HG03442 (cell line): ENCODE results near the gene LSM14A.
A peak's percentile ranks its signal among the peaks of the same experiment; 100 is the strongest.
"Not testable (repeated sequence)": the region's sequence is repeated elsewhere in the genome, so short reads cannot be mapped to it uniquely, and the experiment has no call there.

Source experiments
- ATAC-seq: cut with Tn5 transposase; IDR thresholded peaks from one replicate; pipeline ENCODE4 v1.9.1; 2021; ENCODE audit warnings: mild to moderate bottlenecking, moderate library complexity; ENCODE audit not compliant: unreplicated experiment

LSM14A gene

DNA sequence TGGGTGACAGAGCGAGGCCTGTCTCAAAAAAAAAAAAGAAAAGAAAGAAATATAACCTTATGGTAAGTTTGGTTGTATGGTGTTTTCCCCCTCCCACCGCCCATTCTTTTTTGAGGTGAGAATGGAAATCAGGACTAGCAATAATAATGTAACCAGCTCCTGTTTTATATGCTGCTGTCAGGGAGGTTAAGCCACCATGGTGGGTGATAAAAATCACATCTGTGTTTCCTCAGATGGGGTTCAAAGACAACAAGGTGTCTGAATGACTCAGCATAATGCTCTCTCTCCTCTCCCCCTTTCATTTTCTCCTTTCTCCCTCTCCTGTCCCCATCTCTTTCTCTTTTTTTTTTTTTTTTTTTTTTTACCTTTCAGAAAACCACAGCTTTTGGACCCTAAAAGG is 53.7 kb downstream of the LSM14A start:
- no peak for ATAC-seq

DNA sequence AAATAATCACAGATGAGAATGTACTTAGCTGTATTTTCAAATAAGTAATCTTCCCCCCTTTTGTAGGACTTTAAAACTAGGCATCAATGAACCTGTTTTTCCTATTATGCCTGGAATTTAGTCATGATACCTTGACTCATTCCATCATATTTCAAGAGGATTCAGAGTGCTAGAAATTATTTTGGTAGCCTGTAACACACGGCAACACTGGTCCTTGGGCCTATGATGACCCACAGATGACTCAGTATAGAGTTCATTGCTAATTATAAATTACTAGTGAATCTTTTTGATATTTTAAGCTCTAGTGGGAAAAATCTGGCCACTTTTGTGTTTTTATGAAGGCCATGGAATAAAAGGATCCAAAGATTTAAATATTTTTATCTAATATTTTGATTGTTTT is 56.0 kb downstream of the LSM14A start:
- no peak for ATAC-seq

- ATAC-seq, result no peak
Observed at GRCh38 chr19:34228762-34229161, 56.5 kb downstream of the LSM14A start.

DNA sequence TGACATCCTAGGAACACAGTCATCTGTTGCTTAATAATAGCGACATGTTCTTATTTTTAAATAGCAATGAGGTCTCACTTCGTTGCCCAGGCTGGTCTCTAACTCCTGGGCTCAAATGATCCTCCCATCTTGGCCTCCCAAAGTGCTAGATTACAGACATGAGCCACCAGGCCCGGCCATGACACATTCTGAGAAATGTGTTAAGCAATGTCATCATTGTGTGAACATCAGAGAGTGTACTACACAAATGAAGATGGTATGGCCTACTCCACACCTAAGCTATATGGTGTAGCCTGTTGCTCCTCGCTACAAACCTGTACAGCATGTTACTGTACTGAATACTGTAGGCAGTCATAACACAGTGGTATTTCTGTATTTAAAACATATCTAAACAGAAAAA is 57.4 kb downstream of the LSM14A start:
- ATAC-seq, result no peak

DNA sequence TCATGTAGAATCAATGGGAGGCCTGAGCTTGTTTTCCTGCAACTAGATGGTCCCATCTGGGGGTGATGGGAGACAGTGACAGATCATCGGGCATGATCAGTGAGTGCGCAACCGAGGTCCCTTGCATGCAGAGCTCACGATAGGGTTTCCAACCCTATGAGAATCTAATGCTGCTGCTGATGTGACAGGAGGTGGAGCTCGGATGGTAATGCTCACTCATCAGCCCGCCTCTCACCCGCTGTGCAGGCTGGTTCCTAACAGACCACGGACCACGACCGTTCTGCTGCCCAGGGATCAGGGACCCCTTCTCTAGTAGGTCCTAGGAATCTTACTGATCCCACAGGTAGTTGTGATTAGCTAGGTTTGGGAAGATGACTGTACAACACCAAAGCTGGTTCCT is 58.5 kb downstream of the LSM14A start:
- no peak for ATAC-seq

GRCh38 chr19:34231439-34231838 is 59.1 kb downstream of the LSM14A start:
- ATAC-seq, result no peak

GRCh38 chr19:34232566-34233481 is 60.5 kb downstream of the LSM14A start:
- peak; percentile 67 for ATAC-seq

- no peak for ATAC-seq
Observed at GRCh38 chr19:34235425-34235940, 63.2 kb downstream of the LSM14A start.

GRCh38 chr19:34236035-34236987 is 64.0 kb downstream of the LSM14A start:
- no peak for ATAC-seq

DNA sequence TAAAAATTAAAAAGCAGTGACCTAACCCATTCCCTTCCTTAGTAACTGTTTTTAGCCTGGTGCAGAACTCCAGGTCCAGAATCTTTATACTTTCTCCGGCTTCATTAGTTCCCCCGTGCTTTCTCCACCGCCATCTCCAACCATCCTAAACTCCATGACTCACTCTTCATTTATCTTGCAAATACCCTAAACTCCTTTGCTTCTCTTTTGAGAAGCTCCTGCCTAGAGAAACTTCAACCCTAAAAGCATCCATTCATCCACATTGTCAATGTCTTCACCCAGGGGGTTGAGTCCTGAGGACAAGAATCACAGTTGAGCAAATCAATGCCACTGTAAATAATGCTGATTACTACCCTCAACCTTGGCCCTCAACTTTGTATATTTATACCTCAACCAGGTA is 65.0 kb downstream of the LSM14A start:
- ATAC-seq, result no peak

DNA sequence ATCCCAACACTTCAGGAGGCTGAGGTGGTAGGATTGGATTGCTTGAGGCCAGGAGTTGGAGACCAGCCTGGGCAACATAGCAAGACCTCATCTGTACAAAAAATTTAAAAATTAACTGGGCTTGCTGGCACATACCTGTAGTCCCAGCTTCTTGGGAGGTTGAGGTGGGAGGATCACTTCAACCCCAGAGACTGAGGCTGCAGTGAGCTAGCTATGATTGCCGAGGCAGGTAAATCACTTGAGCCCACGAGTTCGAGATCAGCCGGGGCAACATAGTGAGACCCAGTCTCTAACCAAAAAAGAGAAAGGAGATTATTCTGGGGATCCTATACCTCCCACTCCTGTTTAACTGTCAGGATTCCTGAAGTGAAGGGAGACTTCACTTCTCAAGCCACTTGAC is 65.6 kb downstream of the LSM14A start:
- ATAC-seq, result no peak

DNA sequence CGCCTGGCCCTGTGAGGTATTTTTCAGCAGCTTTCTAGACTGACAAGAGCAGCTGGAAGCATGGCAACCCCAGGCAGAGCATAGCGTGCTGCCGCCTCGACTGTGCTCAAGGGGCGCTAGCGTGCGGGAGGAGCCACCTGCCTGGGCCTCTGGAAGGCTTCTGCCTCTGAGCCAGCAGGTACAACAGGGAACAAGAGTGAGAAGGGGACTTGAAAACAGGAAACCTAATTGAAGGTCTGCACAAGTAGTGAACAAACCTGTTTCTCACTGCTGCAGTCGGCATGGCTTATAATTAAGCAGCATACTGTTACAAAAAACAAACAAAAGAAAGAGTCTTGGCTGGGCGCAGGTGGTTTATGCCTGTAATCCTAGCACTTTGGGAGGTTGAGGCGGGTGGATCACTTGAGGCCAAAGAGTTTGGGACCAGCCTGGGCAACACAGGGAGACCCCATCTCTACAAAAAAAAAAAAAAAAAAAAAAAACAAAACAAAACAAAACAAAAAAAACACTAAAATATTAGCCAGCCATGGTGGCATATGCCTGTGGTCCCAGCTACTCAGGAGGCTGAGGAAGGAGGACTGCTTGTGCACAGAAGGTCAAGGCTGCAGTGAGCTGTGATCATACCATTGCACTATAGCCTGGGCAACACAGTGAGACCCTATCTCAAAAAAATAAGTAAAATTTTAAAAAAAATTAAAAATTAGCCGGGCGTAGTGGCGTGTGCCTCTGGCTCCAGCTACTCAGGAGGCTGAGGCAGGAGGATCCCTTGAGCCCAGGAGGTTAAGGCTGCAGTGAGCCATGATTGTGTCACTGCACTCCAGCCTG is 69.4 kb downstream of the LSM14A start:
- ATAC-seq, result no peak

DNA sequence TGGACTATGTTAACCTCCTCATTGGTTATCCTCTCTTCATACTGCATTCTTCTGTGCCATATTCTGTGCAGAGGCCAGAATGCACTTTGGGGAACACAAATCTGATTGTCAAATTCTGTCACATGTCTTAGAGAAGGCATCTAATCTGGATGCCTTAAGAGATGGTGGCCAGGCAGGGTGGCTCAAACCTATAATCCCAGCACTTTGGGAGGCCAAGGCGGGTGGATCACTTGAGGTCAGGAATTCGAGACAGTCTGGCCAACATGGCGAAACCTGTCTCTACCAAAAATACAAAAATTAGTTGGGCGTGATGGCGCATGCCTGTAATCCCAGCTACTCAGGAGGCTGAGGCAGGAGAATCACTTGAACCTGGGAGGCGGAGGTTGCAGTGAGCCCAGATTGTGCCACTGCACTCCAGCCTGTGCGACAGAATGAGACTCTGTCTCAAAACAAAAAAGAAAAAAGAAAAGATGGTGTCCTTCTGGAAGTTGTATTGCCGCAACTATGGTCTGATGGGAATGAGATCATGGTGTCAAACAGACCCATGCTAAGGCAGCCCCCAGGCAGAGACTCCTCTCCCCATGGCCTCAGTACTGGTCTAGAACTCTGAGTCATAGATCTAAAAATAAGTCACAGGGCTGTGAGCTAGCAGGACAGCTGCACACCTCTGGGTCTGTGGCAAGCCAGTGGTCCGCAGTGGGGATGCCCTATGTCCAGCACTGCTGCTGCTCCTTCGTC is 71.0 kb downstream of the LSM14A start:
- not testable (repeated sequence) for ATAC-seq

GRCh38 chr19:34243876-34244578 is 71.7 kb downstream of the LSM14A start:
- ATAC-seq, result no peak

DNA sequence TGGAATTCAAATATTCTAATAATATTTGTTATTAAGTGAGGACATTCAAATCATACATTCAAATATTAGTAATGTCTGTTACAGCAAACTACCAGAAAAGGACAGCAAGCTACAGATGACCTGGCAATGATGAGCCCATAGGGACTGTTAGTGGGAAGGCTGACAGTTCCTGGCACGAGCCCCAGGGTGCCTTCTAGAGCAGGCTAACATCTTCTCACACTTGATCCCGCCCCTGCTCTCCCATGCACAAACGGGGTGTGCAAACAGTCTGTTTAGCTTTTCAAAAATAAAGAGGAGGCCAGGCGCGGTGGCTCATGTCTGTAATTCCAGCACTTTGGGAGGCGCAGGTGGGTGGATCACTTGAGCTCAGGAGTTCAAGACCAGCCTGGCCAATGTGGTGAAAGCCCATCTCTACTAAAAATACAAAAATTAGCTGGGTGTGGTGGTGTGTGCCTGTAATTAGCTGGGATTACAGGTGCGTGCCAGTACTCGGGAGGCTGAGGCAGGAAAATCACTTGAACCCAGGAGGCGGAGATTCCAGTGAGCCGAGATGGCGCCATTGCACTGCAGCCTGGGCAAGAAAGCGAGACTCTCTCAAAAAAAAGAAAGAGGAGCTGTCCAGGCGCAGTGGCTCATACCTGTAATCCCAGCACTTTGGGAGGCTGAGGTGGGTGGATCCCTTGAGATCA is 72.5 kb downstream of the LSM14A start:
- ATAC-seq, result no peak

DNA sequence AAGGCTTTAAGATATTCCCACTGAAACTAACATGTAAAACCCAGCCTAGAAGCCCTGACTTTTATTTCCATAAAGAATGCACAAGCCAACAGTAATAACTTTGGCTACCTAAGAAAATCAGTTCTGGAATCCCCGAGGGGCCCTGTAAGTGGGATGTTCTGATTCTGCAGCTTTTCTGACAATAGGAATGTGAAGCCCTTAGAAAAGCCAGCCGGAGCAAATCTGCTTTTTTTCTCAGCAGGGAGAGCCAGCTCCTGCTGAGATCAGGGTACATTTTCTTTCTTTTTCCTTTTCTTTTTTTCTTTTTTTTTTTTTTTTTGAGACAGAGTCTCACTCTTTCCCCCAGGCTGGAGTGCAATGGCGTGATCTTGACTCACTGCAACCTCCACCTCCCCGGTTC is 74.0 kb downstream of the LSM14A start:
- no peak for ATAC-seq

DNA sequence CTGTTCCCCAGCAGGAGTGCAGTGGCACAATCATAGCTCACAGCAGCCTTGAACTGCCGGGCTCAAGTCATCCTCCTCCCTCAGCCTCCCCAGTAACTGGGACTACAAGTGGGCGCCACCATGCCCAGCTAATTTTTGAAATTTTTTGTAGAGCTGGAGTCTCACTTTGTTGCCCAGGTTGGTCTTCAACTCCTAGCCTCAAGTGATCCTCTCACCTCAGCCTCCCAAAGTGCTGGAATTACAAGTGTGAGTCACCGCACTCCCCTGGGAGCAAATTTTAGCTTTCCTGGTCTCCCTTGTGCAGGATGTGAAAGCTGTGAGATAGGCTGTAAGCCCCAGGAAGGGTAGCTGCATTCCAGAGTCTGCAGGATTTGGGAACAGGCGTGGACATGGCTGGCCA is 76.6 kb downstream of the LSM14A start:
- ATAC-seq, result no peak

- not testable (repeated sequence) for ATAC-seq
Observed at GRCh38 chr19:34253167-34253566, 80.9 kb downstream of the LSM14A start.

DNA sequence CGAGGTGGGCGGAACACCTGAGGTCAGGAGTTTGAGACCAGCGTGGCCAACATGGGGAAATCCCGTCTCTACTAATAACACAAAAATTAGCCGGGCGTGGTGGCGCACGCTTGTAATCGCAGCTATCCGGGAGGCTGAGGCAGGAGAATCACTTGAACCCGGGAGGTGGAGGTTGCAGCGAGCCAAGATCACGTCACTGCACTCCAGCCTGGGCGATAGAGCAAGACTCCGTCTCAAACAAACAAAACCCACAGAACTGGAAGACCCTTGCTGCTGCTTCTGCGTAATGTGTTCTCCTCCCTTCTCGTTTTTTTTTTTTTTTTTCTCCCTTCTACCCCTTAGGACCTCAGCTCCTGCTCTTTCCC is 81.4 kb downstream of the LSM14A start:
- ATAC-seq, result not testable (repeated sequence)
